ENCODE results near the gene NPAS2. TPM values are rescaled to one million over a fixed set of nuclear protein-coding genes. Genes with fewer than 3 reads are reported as not detected.

NPAS2 gene
- total RNA-seq, 4 donors from 2014 or later, result 11.8 to 46.5 (median 21.7) TPM

- H3K27ac ChIP-seq, result no peak overlapping the region
- no peaks in the 10 kb centered on the region for H3K4me1 ChIP-seq
- no peaks in the 10 kb centered on the region for H3K27me3 ChIP-seq
- no peak for TF ChIP-seq POLR2A (IDR thresholded peaks at IDR 0.05)
- no peak for TF ChIP-seq CTCF (IDR thresholded peaks at IDR 0.05)
- no peak for TF ChIP-seq POLR2AphosphoS5 (IDR thresholded peaks at IDR 0.05)
- TF ChIP-seq EP300 (IDR thresholded peaks at IDR 0.05), result no peak
- no peaks in the 10 kb centered on the region for H3K36me3 ChIP-seq
- 81 to 83% methylated on average over 2 to 3 of the region's 4 CpGs for WGBS, 2 donors (ENCODE audit: low coverage in 1 of 2)
- ATAC-seq, result no peak
- no peak overlapping the region for H3K4me3 ChIP-seq
- no peaks in the 10 kb centered on the region for H3K9me3 ChIP-seq
Observed at GRCh38 chr2:100807707-100808106, 12.2 kb upstream of the NPAS2 start.

GRCh38 chr2:100808582-100808981 is 11.4 kb upstream of the NPAS2 start:
- H3K4me1 ChIP-seq, result peaks cover 0 to 5% (median 0%) of the 10 kb centered on the region in 3 donors
- no peaks in the 10 kb centered on the region for H3K27me3 ChIP-seq
- H3K4me3 ChIP-seq, result no peak overlapping the region
- ATAC-seq, result no peak
- no peak for TF ChIP-seq POLR2AphosphoS5 (IDR thresholded peaks at IDR 0.05)
- TF ChIP-seq POLR2A (IDR thresholded peaks at IDR 0.05), result no peak
- TF ChIP-seq EP300 (IDR thresholded peaks at IDR 0.05), result no peak
- TF ChIP-seq CTCF (IDR thresholded peaks at IDR 0.05), result no peak
- H3K9me3 ChIP-seq, result no peaks in the 10 kb centered on the region
- no peak overlapping the region for H3K27ac ChIP-seq
- WGBS, 2 donors (ENCODE audit: low coverage in 1 of 2), result 97 to 100% methylated on average over 2 to 4 of the region's 4 CpGs
- H3K36me3 ChIP-seq, result no peaks in the 10 kb centered on the region

GRCh38 chr2:100809506-100809905 is 10.4 kb upstream of the NPAS2 start:
- Histone ChIP-seq H3K4me3 (no peak overlapping the region), H3K27ac (no peak overlapping the region), H3K36me3 (no peaks in the 10 kb centered on the region), H3K4me1 (peaks cover 0 to 14% (median 0%) of the 10 kb centered on the region in 3 donors), H3K9me3 (no peaks in the 10 kb centered on the region), H3K27me3 (no peaks in the 10 kb centered on the region)
- no peak for ATAC-seq
- 84% methylated on average over 3 of the region's 3 CpGs; no CpG with 5 or more reads in 1 of the 2 donors for WGBS, 2 donors (ENCODE audit: low coverage in 1 of 2)
- TF ChIP-seq POLR2A (IDR thresholded peaks at IDR 0.05) (no peak), POLR2AphosphoS5 (IDR thresholded peaks at IDR 0.05) (no peak), CTCF (IDR thresholded peaks at IDR 0.05) (no peak), EP300 (IDR thresholded peaks at IDR 0.05) (no peak)

- Histone ChIP-seq H3K4me3 (no peak overlapping the region), H3K27me3 (no peaks in the 10 kb centered on the region), H3K9me3 (no peaks in the 10 kb centered on the region), H3K36me3 (no peaks in the 10 kb centered on the region), H3K27ac (no peak overlapping the region), H3K4me1 (peaks cover 0 to 14% (median 0%) of the 10 kb centered on the region in 3 donors)
- 76 to 92% methylated on average over 5 of the region's 5 CpGs for WGBS, 2 donors (ENCODE audit: low coverage in 1 of 2)
- ATAC-seq, result no peak
- TF ChIP-seq POLR2A (IDR thresholded peaks at IDR 0.05) (no peak), CTCF (IDR thresholded peaks at IDR 0.05) (no peak), EP300 (IDR thresholded peaks at IDR 0.05) (no peak)
Observed at GRCh38 chr2:100810603-100811145, 9.3 kb upstream of the NPAS2 start.

GRCh38 chr2:100812116-100812515 is 7.8 kb upstream of the NPAS2 start:
- H3K36me3 ChIP-seq, result no peaks in the 10 kb centered on the region
- TF ChIP-seq EP300 (IDR thresholded peaks at IDR 0.05) (no peak), POLR2AphosphoS5 (IDR thresholded peaks at IDR 0.05) (no peak), CTCF (IDR thresholded peaks at IDR 0.05) (no peak), POLR2A (IDR thresholded peaks at IDR 0.05) (no peak)
- WGBS, 2 donors (ENCODE audit: low coverage in 1 of 2), result 85 to 94% methylated on average over 4 of the region's 4 CpGs
- H3K27ac ChIP-seq, result no peak overlapping the region
- no peak for ATAC-seq
- no peak overlapping the region for H3K4me3 ChIP-seq
- peaks cover 0 to 14% (median 0%) of the 10 kb centered on the region in 3 donors for H3K4me1 ChIP-seq
- no peaks in the 10 kb centered on the region for H3K27me3 ChIP-seq
- H3K9me3 ChIP-seq, result no peaks in the 10 kb centered on the region

All from gastroesophageal sphincter (tissue), 4 donors.